Measurements from ENCODE around the gene ACTL7B. TPM values are rescaled to one million over a fixed set of nuclear protein-coding genes. Genes with fewer than 3 reads are reported as not detected.

ACTL7B gene
- total RNA-seq, 6 experiments from 2014 or later = not detected

DNA sequence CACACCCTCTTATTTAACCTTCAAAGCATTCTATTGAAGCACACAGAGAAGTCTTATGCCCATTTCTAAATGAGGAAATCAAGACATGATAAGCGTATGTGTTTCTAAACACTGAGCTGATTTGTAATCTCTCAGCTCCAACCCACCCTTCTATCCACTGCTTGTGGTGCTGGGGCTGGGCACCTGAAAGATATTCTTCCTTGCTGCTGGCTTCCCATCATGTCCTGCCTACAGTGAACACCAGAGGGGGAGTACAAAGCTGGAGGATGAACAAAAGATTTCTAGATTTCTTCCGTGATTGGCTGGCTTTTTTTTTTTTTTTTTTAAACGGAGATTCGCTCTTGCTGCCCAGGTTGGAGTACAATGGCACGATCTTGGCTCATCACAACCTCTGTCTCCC lies 20.6 kb upstream of the ACTL7B start:
- Mint-ChIP-seq H3K4me1 (ENCODE audit: low read depth) (no peaks in the 10 kb centered on the region), H3K9me3 (no peaks in the 10 kb centered on the region), H3K4me3 (no peak overlapping the region), H3K27ac (no peak overlapping the region), H3K36me3 (ENCODE audit: low read depth) (peaks cover 33% of the 10 kb centered on the region), H3K27me3 (ENCODE audit: insufficient read depth) (no peaks in the 10 kb centered on the region)
- DNase-seq = no peak
- TF ChIP-seq, protein P1, sequence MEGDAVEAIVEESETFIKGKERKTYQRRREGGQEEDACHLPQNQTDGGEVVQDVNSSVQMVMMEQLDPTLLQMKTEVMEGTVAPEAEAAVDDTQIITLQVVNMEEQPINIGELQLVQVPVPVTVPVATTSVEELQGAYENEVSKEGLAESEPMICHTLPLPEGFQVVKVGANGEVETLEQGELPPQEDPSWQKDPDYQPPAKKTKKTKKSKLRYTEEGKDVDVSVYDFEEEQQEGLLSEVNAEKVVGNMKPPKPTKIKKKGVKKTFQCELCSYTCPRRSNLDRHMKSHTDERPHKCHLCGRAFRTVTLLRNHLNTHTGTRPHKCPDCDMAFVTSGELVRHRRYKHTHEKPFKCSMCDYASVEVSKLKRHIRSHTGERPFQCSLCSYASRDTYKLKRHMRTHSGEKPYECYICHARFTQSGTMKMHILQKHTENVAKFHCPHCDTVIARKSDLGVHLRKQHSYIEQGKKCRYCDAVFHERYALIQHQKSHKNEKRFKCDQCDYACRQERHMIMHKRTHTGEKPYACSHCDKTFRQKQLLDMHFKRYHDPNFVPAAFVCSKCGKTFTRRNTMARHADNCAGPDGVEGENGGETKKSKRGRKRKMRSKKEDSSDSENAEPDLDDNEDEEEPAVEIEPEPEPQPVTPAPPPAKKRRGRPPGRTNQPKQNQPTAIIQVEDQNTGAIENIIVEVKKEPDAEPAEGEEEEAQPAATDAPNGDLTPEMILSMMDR (IDR thresholded peaks at IDR 0.05) = no peak

DNA sequence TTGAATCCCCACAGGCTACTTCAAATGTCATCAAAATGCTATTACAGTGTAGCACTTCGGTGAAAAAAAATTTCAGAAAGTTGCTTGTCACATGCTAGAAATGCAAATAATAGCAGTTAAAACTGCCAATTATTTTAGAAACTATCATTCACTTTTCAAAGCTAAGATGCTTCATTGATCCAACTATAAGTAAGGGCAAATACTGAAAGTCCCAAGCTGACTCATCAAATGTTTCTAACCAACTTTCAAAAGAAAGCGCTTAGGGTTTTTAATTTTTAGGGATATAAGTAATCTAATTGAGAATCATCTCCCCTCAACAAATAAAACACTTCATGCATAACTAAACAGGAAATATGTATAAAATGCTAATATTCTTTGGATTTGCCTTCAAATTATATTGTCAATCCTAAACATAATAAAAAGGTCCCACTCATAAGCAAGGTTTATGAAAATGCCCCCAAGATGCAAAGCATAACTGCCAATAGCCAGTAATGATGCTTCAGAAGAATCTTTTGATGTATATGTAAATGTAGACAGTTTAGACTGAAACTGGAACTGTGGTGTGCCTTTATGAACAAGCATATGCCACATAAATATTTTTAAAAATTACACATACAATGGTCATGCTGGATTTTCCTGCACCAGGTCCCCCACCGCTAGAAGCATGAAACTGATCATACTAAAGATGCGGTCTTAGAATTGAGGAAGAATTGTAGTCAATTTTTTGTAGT lies 18.4 kb upstream of the ACTL7B start:
- H3K4me1 Mint-ChIP-seq (ENCODE audit: low read depth) = peaks cover 6% of the 10 kb centered on the region
- peaks cover 44% of the 10 kb centered on the region for H3K36me3 Mint-ChIP-seq (ENCODE audit: low read depth)
- no peaks in the 10 kb centered on the region for H3K9me3 Mint-ChIP-seq
- DNase-seq = no peak
- no peak overlapping the region for H3K27ac Mint-ChIP-seq
- TF ChIP-seq, protein P1 (IDR thresholded peaks at IDR 0.05) = no peak
- peaks cover 2% of the 10 kb centered on the region; the same call in 1 of the 2 replicates for H3K27me3 Mint-ChIP-seq (ENCODE audit: insufficient read depth)
- H3K4me3 Mint-ChIP-seq = no peak overlapping the region

DNA sequence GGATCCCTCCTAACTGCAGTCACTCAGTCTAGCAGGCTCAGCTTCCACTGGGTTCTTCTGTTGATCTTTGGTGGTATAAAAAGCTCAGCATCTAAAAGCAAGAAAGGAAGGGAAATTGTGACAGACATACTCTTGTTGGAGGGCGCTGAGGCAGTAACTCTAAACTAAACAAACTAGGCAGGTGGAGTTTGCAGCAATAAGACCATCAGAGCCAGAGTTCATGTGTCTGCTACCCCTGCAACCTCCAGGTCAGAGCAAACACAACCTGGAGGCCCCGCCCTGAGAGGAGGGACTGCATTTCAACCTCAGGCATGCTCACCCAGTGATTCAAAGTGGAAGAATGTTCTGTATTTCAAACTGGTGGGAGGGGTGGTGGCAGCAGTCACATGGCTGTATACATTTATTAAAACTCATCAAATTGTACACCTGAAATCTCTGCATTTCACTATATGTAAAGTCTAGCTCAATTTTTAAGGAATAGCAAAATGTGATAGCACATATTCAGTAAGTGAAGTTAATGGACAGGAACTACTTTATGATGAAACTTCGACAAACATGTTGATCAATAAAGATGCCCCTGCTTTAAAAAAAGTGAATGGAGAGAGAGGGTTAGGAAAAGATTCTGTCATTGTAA lies 13.4 kb upstream of the ACTL7B start:
- peak; percentile 36 for DNase-seq
- Mint-ChIP-seq H3K9me3 (no peaks in the 10 kb centered on the region), H3K27ac (0 out of 2 replicates have a peak overlapping the region, but pooled peaks have one; percentile 20), H3K36me3 (ENCODE audit: low read depth) (peaks cover 44% of the 10 kb centered on the region), H3K4me3 (no peak overlapping the region), H3K27me3 (ENCODE audit: insufficient read depth) (peaks cover 2% of the 10 kb centered on the region), H3K4me1 (ENCODE audit: low read depth) (peaks cover 13% of the 10 kb centered on the region)
- TF ChIP-seq, protein P1 (IDR thresholded peaks at IDR 0.05) = no peak

DNA sequence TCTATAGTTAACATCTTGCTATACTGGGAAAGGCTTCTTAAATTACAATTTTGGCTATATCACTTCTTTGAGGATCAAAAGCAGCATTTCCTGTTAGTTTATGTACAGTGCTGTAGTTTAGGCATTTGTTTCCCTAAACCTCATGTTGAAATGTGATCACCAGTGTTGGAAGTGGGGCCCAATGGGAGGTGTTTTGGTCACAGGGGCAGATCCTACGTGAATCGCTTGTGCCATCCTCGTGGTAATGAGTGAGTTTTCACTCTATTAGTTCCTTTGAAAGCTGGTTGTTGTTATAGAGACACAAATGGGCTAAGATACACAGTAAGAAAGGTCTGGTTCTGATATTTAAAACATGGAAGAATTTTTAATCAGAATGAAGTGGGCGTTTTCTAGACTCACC lies 12.0 kb upstream of the ACTL7B start:
- Mint-ChIP-seq H3K4me3 (no peak overlapping the region), H3K27me3 (ENCODE audit: insufficient read depth) (peaks cover 2% of the 10 kb centered on the region), H3K36me3 (ENCODE audit: low read depth) (peaks cover 41% of the 10 kb centered on the region), H3K27ac (no peak overlapping the region), H3K9me3 (no peaks in the 10 kb centered on the region), H3K4me1 (ENCODE audit: low read depth) (peaks cover 13% of the 10 kb centered on the region)
- DNase-seq = no peak
- TF ChIP-seq, protein P1 (IDR thresholded peaks at IDR 0.05) = no peak

DNA sequence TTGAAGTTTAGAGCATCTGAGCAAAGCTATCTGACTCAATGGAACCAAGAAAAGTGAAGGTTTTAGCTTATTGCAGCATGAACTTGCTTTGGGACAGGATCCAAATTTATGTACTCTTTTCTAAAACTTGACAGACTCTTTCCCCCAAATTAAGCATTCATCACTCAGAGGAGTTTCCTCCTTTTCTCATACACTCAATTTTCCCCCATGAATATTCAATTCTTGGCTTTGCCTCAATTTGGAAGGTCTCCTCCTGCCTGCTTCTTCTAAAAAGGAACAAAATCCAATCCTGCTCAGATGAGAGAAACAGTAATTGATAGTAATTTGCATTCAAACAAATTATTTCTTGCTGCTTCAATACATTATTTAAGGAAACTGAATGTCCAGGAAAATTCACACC lies 11.3 kb upstream of the ACTL7B start:
- peaks cover 39% of the 10 kb centered on the region for H3K36me3 Mint-ChIP-seq (ENCODE audit: low read depth)
- no peak for DNase-seq
- no peaks in the 10 kb centered on the region for H3K9me3 Mint-ChIP-seq
- TF ChIP-seq, protein P1 (IDR thresholded peaks at IDR 0.05) = no peak
- H3K4me3 Mint-ChIP-seq = no peak overlapping the region
- peaks cover 2% of the 10 kb centered on the region for H3K27me3 Mint-ChIP-seq (ENCODE audit: insufficient read depth)
- no peak overlapping the region for H3K27ac Mint-ChIP-seq
- H3K4me1 Mint-ChIP-seq (ENCODE audit: low read depth) = peaks cover 13% of the 10 kb centered on the region
